H1 (cell line): Measurements from ENCODE around the gene TSPAN4. TPM values are rescaled to one million over a fixed set of nuclear protein-coding genes. Genes with fewer than 3 reads are reported as not detected.

Source experiments
- CTCF ChIA-PET: fragments of 300-600 bp; sonication (Branson Sonifier 250); formaldehyde crosslinking; loops from one replicate; lab custom pipeline; 2021; ENCODE audit not compliant: partially characterized antibody; lab: Charles Lee
- POLR2A ChIA-PET: fragments of 300-600 bp; sonication (Branson Sonifier 250); formaldehyde crosslinking; loops from one replicate; lab custom pipeline; 2021; ENCODE audit warnings: inconsistent platforms; ENCODE audit not compliant: partially characterized antibody; lab: Charles Lee
- DNase-seq, 2 experiments: peaks; one replicate each; pipeline versions ENCODE4 v3.0.0 to v3.0.0-alpha.2; 2010 to 2022; ENCODE audit warnings: low spot score in 2 of 2, low read depth in 1 of 2, mixed read lengths in 1 of 2
- FAIRE-seq: peaks from 2 replicates; lab custom pipeline; 2011; peaks lifted over from hg19 to GRCh38; lab: Jason Lieb, UNC
- H2AFZ ChIP-seq: 2 replicates; pipeline ENCODE4 v1.8.1; 2012; ENCODE audit warnings: low read length, inconsistent platforms
- H2AK5ac ChIP-seq: 2 replicates; pipeline ENCODE4 v1.6.1; 2013; ENCODE audit warnings: low read depth, low read length
- H2BK120ac ChIP-seq: replicated peaks from 2 replicates; pipeline ENCODE3; 2013; ENCODE audit warnings: low read depth, low read length, inconsistent platforms
- H2BK12ac ChIP-seq: 2 replicates; pipeline ENCODE4 v1.6.1; 2013; ENCODE audit warnings: low read depth, low read length
- H2BK15ac ChIP-seq: 2 replicates; pipeline ENCODE4 v1.6.1; 2013; ENCODE audit warnings: low read length
- H2BK20ac ChIP-seq: 2 replicates; pipeline ENCODE4 v1.6.1; 2013; ENCODE audit warnings: low read length
- H2BK5ac ChIP-seq: 2 replicates; pipeline ENCODE4 v1.6.1; 2013; ENCODE audit warnings: low read depth, low read length
- H3K14ac ChIP-seq: 2 replicates; pipeline ENCODE4 v1.6.1; 2013; ENCODE audit warnings: inconsistent platforms; ENCODE audit not compliant: insufficient read length
- H3K18ac ChIP-seq: 2 replicates; pipeline ENCODE4 v1.6.1; 2013; ENCODE audit warnings: low read length; ENCODE audit errors: extremely low read depth
- H3K23ac ChIP-seq: 2 replicates; pipeline ENCODE4 v1.6.1; 2013; ENCODE audit warnings: inconsistent platforms; ENCODE audit not compliant: insufficient read length
- H3K23me2 ChIP-seq: 2 replicates; pipeline ENCODE4 v1.6.1; 2013; ENCODE audit warnings: low read depth, low read length
- H3K27ac ChIP-seq: 2 replicates; pipeline ENCODE4 v1.6.1; 2011; ENCODE audit warnings: low read depth, low read length, inconsistent platforms
- H3K27me3 ChIP-seq, 4 experiments: replicated peaks in 1 of 4; 1 replicate in 1 of 4; 2 replicates in 3 of 4; pipeline versions ENCODE4 v1.6.1 to v1.8.1; 2011 to 2013; ENCODE audit warnings: low read length in 3 of 4, mild to moderate bottlenecking in 3 of 4, inconsistent platforms in 2 of 4, mixed read lengths in 2 of 4, moderate library complexity in 1 of 4; ENCODE audit not compliant: control insufficient read depth in 3 of 4, insufficient read depth in 3 of 4; ENCODE audit errors: extremely low read depth in 1 of 4
- H3K36me3 ChIP-seq, 4 experiments: 2 replicates each; pipeline versions ENCODE4 v1.6.1 to v1.8.1; 2011 to 2013; ENCODE audit warnings: mild to moderate bottlenecking in 4 of 4, low read length in 3 of 4, moderate library complexity in 2 of 4, control low read depth in 1 of 4, inconsistent platforms in 1 of 4; ENCODE audit not compliant: insufficient read depth in 4 of 4, control insufficient read depth in 2 of 4
- H3K4ac ChIP-seq: replicated peaks from 2 replicates; pipeline ENCODE3; 2013; ENCODE audit warnings: low read length, low read depth, mixed read lengths, inconsistent platforms; ENCODE audit not compliant: insufficient read length
- H3K4me1 ChIP-seq, 4 experiments: replicated peaks in 1 of 4; 1 replicate in 1 of 4; 2 replicates in 3 of 4; pipeline versions ENCODE4 v1.6.1 to v1.8.1; 2011 to 2013; ENCODE audit warnings: low read length in 3 of 4, inconsistent platforms in 2 of 4, mixed read lengths in 1 of 4; ENCODE audit not compliant: insufficient read depth in 4 of 4, control insufficient read depth in 3 of 4
- H3K4me2 ChIP-seq, 2 experiments: 2 replicates each; pipeline versions ENCODE4 v1.6.1 to v1.8.1; 2011 to 2013; ENCODE audit warnings: low read depth in 2 of 2, low read length in 2 of 2, control low read depth in 1 of 2, inconsistent platforms in 1 of 2, mild to moderate bottlenecking in 1 of 2; ENCODE audit not compliant: insufficient read depth in 1 of 2
- H3K4me3 ChIP-seq, 4 experiments: fragments of 200-600, 300-600 bp in 1 of 4; sonication (generic), shearing (Covaris generic), sonication (Bioruptor Twin) in 1 of 4; 2 replicates each; pipeline versions ENCODE4 v1.5.1 to v1.8.1; 2011 to 2016; ENCODE audit warnings: low read length in 4 of 4, low read depth in 3 of 4, control low read depth in 2 of 4, inconsistent platforms in 2 of 4, mild to moderate bottlenecking in 2 of 4, mixed read lengths in 1 of 4, moderate library complexity in 1 of 4; ENCODE audit not compliant: insufficient read depth in 2 of 4; ENCODE audit errors: extremely low read depth in 1 of 4
- H3K56ac ChIP-seq: replicated peaks from 2 replicates; pipeline ENCODE3; 2013; ENCODE audit warnings: low read depth, mild to moderate bottlenecking, mixed read lengths, low read length, inconsistent platforms; ENCODE audit not compliant: insufficient read length
- H3K79me1 ChIP-seq: 2 replicates; pipeline ENCODE4 v1.6.1; 2013; ENCODE audit warnings: low read depth, low read length, control low read depth
- H3K79me2 ChIP-seq, 2 experiments: 2 replicates each; pipeline versions ENCODE4 v1.6.1 to v1.8.1; 2012 to 2013; ENCODE audit warnings: low read length in 2 of 2, mild to moderate bottlenecking in 2 of 2, inconsistent platforms in 1 of 2; ENCODE audit not compliant: insufficient read depth in 2 of 2, control insufficient read depth in 1 of 2
- H3K9ac ChIP-seq, 4 experiments: replicated peaks in 1 of 4; 1 replicate in 1 of 4; 2 replicates in 3 of 4; pipeline versions ENCODE4 v1.6.1 to v1.8.1; 2011 to 2013; ENCODE audit warnings: low read depth in 3 of 4, low read length in 3 of 4, control low read depth in 2 of 4, mild to moderate bottlenecking in 2 of 4, moderate library complexity in 2 of 4, inconsistent platforms in 1 of 4; ENCODE audit errors: extremely low read depth in 1 of 4
- H3K9me3 ChIP-seq, 2 experiments: 2 replicates each; pipeline versions ENCODE4 v1.6.1 to v1.8.1; 2012 to 2013; ENCODE audit warnings: mild to moderate bottlenecking in 2 of 2, moderate library complexity in 2 of 2, control low read depth in 1 of 2, inconsistent platforms in 1 of 2, low read depth in 1 of 2, low read length in 1 of 2, mixed read lengths in 1 of 2; ENCODE audit not compliant: insufficient read depth in 2 of 2
- H4K20me1 ChIP-seq, 2 experiments: replicated peaks in 1 of 2; 2 replicates each; pipeline versions ENCODE3 to v1.8.1; 2011 to 2013; ENCODE audit warnings: inconsistent platforms in 2 of 2, low read length in 2 of 2, mild to moderate bottlenecking in 1 of 2; ENCODE audit not compliant: insufficient read depth in 2 of 2, control insufficient read depth in 1 of 2
- H4K5ac ChIP-seq: 2 replicates; pipeline ENCODE4 v1.6.1; 2013; ENCODE audit warnings: low read length, low read depth, mixed read lengths, inconsistent platforms; ENCODE audit not compliant: insufficient read length
- H4K8ac ChIP-seq: 2 replicates; pipeline ENCODE4 v1.8.0; 2013; ENCODE audit warnings: mild to moderate bottlenecking, moderate library complexity, low read length, inconsistent platforms; ENCODE audit not compliant: insufficient read depth; ENCODE audit errors: extremely low read depth
- H4K91ac ChIP-seq: replicated peaks from 2 replicates; pipeline ENCODE3; 2013; ENCODE audit warnings: low read length, mixed read lengths, inconsistent platforms; ENCODE audit not compliant: insufficient read length
- CBX5 ChIP-seq: fragments of 300-800, 300-1000 bp; sonication (generic); IDR thresholded peaks from 2 replicates; pipeline ENCODE4 v1.7.1; 2016; ENCODE audit warnings: antibody characterized with exemption, low read length, low read depth
- CEBPB ChIP-seq: IDR thresholded peaks from 2 replicates; pipeline ENCODE4 v1.6.1; 2012; ENCODE audit warnings: low read depth, low read length
- CTBP2 ChIP-seq: IDR thresholded peaks from 2 replicates; pipeline ENCODE4 v1.7.0; 2011; ENCODE audit warnings: borderline replicate concordance, mild to moderate bottlenecking, moderate library complexity, mixed read lengths, low read length; ENCODE audit not compliant: insufficient read depth, insufficient read length
- HDAC6 ChIP-seq: IDR thresholded peaks from one replicate; pipeline ENCODE4 v1.7.1; 2012; ENCODE audit warnings: low read depth, mild to moderate bottlenecking, inconsistent platforms, low read length, moderate library complexity
- MAFK ChIP-seq: IDR thresholded peaks from 2 replicates; pipeline ENCODE4 v1.6.1; 2012; ENCODE audit warnings: low read depth, mild to moderate bottlenecking, improper control_type of control experiment, low read length
- POLR2AphosphoS5 ChIP-seq: IDR thresholded peaks from 2 replicates; pipeline ENCODE4 v1.6.1; 2011; ENCODE audit warnings: low read depth, low read length
- RFX5 ChIP-seq: IDR thresholded peaks from 2 replicates; pipeline ENCODE4 v1.6.1; 2011; ENCODE audit warnings: low read depth, low read length, improper control_type of control experiment, borderline replicate concordance
- SIN3A ChIP-seq, 2 experiments: IDR thresholded peaks in 1 of 2; conservative IDR thresholded peaks in 1 of 2; 2 replicates each; pipeline ENCODE4 v1.6.1; 2011 to 2012; ENCODE audit warnings: low read length in 2 of 2, improper control_type of control experiment in 1 of 2, low read depth in 1 of 2, mild to moderate bottlenecking in 1 of 2
- TAF7 ChIP-seq: optimal IDR thresholded peaks from 2 replicates; pipeline ENCODE3; 2011; ENCODE audit warnings: low read depth, mild to moderate bottlenecking, inconsistent platforms, low read length, moderate library complexity, borderline replicate concordance
- TEAD4 ChIP-seq: IDR thresholded peaks from 2 replicates; pipeline ENCODE4 v1.6.1; 2012; ENCODE audit warnings: low read depth, low read length, inconsistent platforms, mixed read lengths
- YY1 ChIP-seq: IDR thresholded peaks from 2 replicates; pipeline ENCODE4 v1.6.1; 2011; ENCODE audit warnings: low read depth, mild to moderate bottlenecking, low read length
- WGBS, 2 experiments: shearing (Covaris generic) in 1 of 2; methylation state at CpG; one replicate each; pipeline versions ENCODE4 v1.1.6 to v1.1.7; 2013 to 2015; ENCODE audit warnings: low lambda C conversion rate in 2 of 2, mixed read lengths in 2 of 2, inconsistent platforms in 1 of 2, low coverage in 1 of 2, missing lambda C conversion rate in 1 of 2; ENCODE audit not compliant: insufficient replicate concordance in 2 of 2, insufficient coverage in 1 of 2, insufficient read length in 1 of 2; ENCODE audit errors: extremely low coverage in 1 of 2, missing lambda C conversion rate in 1 of 2; 5-methylcytosine and 5-hydroxymethylcytosine counted together
- polyA plus RNA-seq, 7 experiments: library from polyadenylated mRNA; depleted of rRNA in 3 of 7; stranded (reverse) in 5 of 7; unstranded in 2 of 7; fragments of >200 nt in 5 of 7; fragments of 200-250 nt in 2 of 7; gene quantifications; 1 replicate in 5 of 7; 2 replicates in 1 of 7; 4 replicates in 1 of 7; pipeline versions ENCODE4 v1.2.1 to v1.2.3, GENCODE V29; 2011 to 2013; ENCODE audit warnings: missing spikeins in 2 of 7, mixed read lengths in 2 of 7
- total RNA-seq: library from RNA; stranded (reverse); fragmentation: NEBNext Ultra II Directional; extraction: Animal tissue kit (Norgen Biotek cat#: 25700); gene quantifications from 2 replicates; pipeline ENCODE4 v1.2.1, GENCODE V29; 2021

TSPAN4 gene
- total and polyA plus RNA-seq, 2 of the 8 experiments (the other 6 are each of a cell fraction or from before 2014, with no cell fraction given), result 74.1 to 145 TPM

DNA sequence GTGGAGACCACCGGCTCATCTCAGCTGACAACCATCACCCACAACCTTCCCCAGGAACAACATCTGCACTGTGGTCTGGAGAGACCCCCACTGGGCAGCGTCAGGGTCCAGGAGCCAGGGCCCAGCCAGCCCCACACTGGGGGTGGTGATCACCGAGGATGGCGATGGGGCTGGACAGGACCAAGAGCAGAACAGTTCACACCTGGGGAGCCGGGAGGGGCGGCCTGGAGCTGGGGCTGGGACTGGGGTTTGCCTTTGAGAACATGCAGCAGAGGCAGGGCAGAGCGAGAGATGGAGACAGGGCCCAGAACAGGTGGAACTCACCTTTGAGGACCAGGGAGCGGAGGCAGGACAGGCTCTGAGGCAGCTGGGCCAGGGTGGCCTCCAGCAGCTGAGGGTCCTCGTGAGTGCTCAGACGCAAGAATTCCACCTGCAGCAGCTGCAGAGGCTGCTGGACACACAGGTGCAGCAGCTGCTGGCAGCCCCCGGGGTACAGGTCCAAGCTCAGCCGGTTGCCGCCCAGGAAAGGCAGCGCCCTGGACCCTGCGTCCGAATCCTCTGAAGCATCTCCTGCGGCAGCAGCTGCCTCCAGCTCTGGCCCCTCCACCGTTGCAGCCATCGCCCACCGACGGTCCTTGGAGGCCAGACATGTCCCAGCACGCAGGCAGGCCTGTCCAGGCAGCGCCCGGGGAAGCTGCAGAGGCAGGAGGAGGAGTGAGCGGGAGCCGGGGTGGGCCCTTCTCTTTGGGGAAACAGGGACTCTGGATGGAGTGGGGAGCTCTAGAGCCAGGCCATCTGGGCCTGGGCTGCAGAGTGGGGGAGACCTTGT, 38.7 kb upstream of the TSPAN4 start:
- peak overlapping the region; percentile 78 for H3K4ac ChIP-seq
- peaks cover 0 to 6% of the 10 kb centered on the region in 2 experiments; a peak in 1 of 4 replicates for H3K79me2 ChIP-seq
- H3K23ac ChIP-seq, result no peak overlapping the region
- peak overlapping the region; percentile 43 for H2BK120ac ChIP-seq
- H2AK5ac ChIP-seq, result no peak overlapping the region; the same call in 1 of the 2 replicates
- no peaks in the 10 kb centered on the region; a peak in 1 of 7 replicates for H3K27me3 ChIP-seq
- WGBS, 2 experiments, result 88% methylated on average over 24 of the region's 26 CpGs; no CpG with 5 or more reads in 1 of the 2 experiments
- FAIRE-seq (no peak), DNase-seq (no peak)
- H2BK15ac ChIP-seq, result no peak overlapping the region
- CTCF ChIA-PET, result interaction anchor here (0.9 to 2.7 kb wide), 5 partner anchors 13 to 44 kb away, joined by 3 to 7 read pairs (median 3); partner anchors contain the start of gene CEND1
- no peak overlapping the region for H3K14ac ChIP-seq
- H3K36me3 ChIP-seq, result peaks cover 3 to 30% (median 6%) of the 10 kb centered on the region in 4 experiments; a peak in 5 of 8 replicates
- H4K91ac ChIP-seq, result peak overlapping the region; percentile 37
- peaks cover 0 to 8% of the 10 kb centered on the region in 2 experiments for H4K20me1 ChIP-seq
- POLR2A ChIA-PET, result interaction anchor here (0.7 to 53.0 kb wide), 12 partner anchors 7 to 165 kb away, joined by 3 to 1917 read pairs (median 4); partner anchors contain the start of genes CD151, CEND1, CRACR2B and PNPLA2
- H4K5ac ChIP-seq, result no peak overlapping the region
- H3K18ac ChIP-seq, result peak overlapping the region; percentile 78
- peak overlapping the region; percentile 28 to 71 (median 47); a peak in 7 of 8 replicates for H3K4me3 ChIP-seq
- no peak overlapping the region for H2BK20ac ChIP-seq
- peaks cover 12% of the 10 kb centered on the region; the same call in 1 of the 2 replicates for H3K23me2 ChIP-seq
- H3K56ac ChIP-seq, result no peak overlapping the region
- no peak overlapping the region for H2AFZ ChIP-seq
- peaks cover 2% of the 10 kb centered on the region; the same call in 1 of the 2 replicates for H3K79me1 ChIP-seq
- peak overlapping the region; percentile 68 for H4K8ac ChIP-seq
- no peaks in the 10 kb centered on the region for H3K9me3 ChIP-seq
- H3K9ac ChIP-seq, result no peak overlapping the region; a peak in 2 of 7 replicates
- H3K4me2 ChIP-seq, result peak overlapping the region; percentile 67 to 83
- no peak overlapping the region for H3K27ac ChIP-seq
- peaks cover 0 to 8% (median 7%) of the 10 kb centered on the region in 4 experiments; a peak in 5 of 7 replicates for H3K4me1 ChIP-seq
- H2BK12ac ChIP-seq, result peak overlapping the region; percentile 17; the same call in 1 of the 2 replicates
- H2BK5ac ChIP-seq, result peak overlapping the region; percentile 67; the same call in 1 of the 2 replicates
- TF ChIP-seq CEBPB, result no peak
- TF ChIP-seq TEAD4, result no peak
- TF ChIP-seq RFX5, result no peak
- no peak for TF ChIP-seq TAF7
- no peak for TF ChIP-seq CBX5
- no peak for TF ChIP-seq YY1
- TF ChIP-seq SIN3A (conservative IDR thresholded peaks at IDR 0.05 in 1 of 2, IDR thresholded peaks at IDR 0.05 in 1 of 2; ENCODE audit: low read depth in 1 of 2, low read length in 2 of 2), result no peak
- no peak for TF ChIP-seq POLR2AphosphoS5
- TF ChIP-seq HDAC6, result no peak
- TF ChIP-seq CTBP2, result no peak
- TF ChIP-seq MAFK, result no peak
